Right lobe of liver (tissue), 4 donors: ENCODE data around the gene EPHA2.

Experiments used
- POLR2A ChIP-seq: fragments of 450-650 bp; IDR thresholded peaks from one replicate; pipeline ENCODE4 v1.6.1; 2017; ENCODE audit warnings: antibody characterized with exemption, mild to moderate bottlenecking
- TF ChIP-seq, protein P1 (sequence below), 4 donors: fragments of 200-600 bp in 3 of 4; fragments of 450-650 bp in 1 of 4; IDR thresholded peaks; one replicate each; pipeline versions ENCODE4 v1.5.1 to v1.8.0; 2016 to 2022; ENCODE audit warnings: antibody characterized with exemption in 4 of 4, mild to moderate bottlenecking in 2 of 4
- donor health status: DM: no; HTN: no; CAD: no.
- donor health status: DM: no; HTN: no; CAD: no.
- donor health status: DM: no; HTN: yes; CAD: no.

DNA sequence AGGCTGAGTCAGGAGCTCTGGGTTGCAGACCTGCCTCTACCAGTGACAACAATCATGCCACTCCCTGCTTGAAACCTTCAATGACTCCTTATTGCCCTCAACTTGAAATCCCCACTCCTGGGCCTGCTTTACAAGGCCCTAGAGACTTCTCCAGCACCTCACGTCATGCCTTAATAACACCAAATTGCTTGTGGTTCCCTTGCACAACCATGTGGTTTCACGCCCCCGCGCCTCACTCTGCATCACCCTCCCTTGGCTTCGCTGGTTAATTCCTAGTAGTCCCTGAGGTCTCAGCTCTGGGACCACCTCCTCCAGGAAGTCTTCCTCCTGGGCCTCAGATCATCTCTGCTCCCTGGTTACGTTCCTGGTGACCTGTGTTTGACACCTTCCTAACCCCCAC, 33.0 kb downstream of the EPHA2 start:
- no peak for TF ChIP-seq POLR2A
- TF ChIP-seq, protein P1, sequence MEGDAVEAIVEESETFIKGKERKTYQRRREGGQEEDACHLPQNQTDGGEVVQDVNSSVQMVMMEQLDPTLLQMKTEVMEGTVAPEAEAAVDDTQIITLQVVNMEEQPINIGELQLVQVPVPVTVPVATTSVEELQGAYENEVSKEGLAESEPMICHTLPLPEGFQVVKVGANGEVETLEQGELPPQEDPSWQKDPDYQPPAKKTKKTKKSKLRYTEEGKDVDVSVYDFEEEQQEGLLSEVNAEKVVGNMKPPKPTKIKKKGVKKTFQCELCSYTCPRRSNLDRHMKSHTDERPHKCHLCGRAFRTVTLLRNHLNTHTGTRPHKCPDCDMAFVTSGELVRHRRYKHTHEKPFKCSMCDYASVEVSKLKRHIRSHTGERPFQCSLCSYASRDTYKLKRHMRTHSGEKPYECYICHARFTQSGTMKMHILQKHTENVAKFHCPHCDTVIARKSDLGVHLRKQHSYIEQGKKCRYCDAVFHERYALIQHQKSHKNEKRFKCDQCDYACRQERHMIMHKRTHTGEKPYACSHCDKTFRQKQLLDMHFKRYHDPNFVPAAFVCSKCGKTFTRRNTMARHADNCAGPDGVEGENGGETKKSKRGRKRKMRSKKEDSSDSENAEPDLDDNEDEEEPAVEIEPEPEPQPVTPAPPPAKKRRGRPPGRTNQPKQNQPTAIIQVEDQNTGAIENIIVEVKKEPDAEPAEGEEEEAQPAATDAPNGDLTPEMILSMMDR (IDR thresholded peaks at IDR 0.05), result no peak
